C4-2B (cell line): ENCODE measurements around the gene AHCYL2.
"Not testable (repeated sequence)": the region's sequence is repeated elsewhere in the genome, so short reads cannot be mapped to it uniquely, and the experiment has no call there.

ENCODE experiments used
- H3K27ac ChIP-seq: fragments of 450-650 bp; 2 replicates; pipeline ENCODE4 v1.5.1; 2017
- ZFX ChIP-seq: fragments of 450-650 bp; IDR thresholded peaks from 2 replicates; pipeline ENCODE4 v1.6.1; 2017
- TF ChIP-seq, protein P1 (sequence below): fragments of 450-650 bp; conservative IDR thresholded peaks from 2 replicates; pipeline ENCODE4 v1.5.1; 2017; ENCODE audit warnings: mild to moderate bottlenecking

The AHCYL2 gene

GRCh38 chr7:129367349-129367699 lies 142.5 kb downstream of the AHCYL2 start:
- TF ChIP-seq, protein P1, sequence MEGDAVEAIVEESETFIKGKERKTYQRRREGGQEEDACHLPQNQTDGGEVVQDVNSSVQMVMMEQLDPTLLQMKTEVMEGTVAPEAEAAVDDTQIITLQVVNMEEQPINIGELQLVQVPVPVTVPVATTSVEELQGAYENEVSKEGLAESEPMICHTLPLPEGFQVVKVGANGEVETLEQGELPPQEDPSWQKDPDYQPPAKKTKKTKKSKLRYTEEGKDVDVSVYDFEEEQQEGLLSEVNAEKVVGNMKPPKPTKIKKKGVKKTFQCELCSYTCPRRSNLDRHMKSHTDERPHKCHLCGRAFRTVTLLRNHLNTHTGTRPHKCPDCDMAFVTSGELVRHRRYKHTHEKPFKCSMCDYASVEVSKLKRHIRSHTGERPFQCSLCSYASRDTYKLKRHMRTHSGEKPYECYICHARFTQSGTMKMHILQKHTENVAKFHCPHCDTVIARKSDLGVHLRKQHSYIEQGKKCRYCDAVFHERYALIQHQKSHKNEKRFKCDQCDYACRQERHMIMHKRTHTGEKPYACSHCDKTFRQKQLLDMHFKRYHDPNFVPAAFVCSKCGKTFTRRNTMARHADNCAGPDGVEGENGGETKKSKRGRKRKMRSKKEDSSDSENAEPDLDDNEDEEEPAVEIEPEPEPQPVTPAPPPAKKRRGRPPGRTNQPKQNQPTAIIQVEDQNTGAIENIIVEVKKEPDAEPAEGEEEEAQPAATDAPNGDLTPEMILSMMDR, result no peak
- TF ChIP-seq ZFX, result no peak
- no peak overlapping the region for H3K27ac ChIP-seq

DNA sequence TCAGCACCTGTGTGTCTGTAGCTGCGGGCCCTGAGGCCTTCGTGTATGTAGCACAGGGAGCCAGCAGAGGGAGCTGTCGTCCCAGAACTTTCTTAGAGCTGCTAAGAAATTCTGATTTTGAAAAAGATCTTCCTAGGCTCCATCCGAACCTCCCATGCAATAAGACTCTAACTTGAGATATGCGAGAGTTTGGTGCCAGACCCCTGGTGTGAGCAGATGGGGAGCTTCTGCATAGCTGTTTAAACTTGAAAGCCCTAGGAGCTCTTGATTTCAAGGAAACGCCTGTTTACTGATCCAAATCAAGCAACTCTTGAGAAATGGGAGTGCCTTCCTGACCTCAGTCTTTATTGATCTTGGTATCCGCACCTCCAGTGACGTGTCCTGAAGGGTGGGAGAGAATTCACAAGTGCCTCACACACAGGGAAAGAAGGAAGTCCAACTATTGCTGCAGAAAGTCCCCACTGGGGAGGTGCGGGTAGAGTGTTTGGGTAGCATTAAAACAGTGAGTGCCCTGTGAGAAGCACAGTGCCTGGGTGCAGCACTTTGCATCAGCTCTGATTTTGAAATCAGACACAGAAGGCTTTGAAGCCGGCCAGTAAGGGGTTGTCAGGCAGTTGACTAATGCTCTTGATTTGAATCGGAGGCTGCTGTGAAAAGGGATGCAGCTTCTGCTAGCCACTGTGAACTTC lies 143.0 kb downstream of the AHCYL2 start:
- no peak overlapping the region for H3K27ac ChIP-seq
- TF ChIP-seq ZFX, result no peak
- TF ChIP-seq, protein P1, result peak; percentile 99

DNA sequence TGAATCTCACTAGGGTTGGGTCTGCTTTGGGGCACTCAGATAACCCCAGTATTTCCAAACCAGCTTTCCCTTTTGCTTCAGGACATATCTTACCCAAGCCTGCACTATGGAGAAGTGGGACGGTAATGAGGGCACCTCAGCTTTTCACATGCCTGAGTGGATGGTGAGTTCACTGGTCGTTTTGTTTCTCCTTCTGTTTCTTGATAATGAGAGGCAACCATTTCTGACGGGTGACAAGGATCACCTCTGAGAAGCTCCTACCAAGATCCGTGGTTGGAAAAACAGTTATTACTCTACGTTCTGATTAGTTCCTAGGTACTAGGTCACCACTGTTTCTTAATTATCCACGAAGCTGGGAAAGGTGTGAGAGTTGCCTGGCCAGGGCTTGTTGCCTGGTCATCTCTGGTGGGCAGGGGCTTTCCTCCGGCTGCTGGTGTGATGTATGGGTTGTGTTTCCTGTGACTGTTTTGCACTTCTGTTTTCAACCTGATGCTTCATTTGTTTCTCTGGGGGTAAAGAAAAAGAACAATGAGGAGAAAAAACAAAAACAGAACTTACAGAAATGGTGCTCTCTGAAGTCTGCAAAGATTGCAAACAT lies 143.7 kb downstream of the AHCYL2 start:
- TF ChIP-seq, protein P1, result no peak
- TF ChIP-seq ZFX, result no peak
- no peak overlapping the region for H3K27ac ChIP-seq

DNA sequence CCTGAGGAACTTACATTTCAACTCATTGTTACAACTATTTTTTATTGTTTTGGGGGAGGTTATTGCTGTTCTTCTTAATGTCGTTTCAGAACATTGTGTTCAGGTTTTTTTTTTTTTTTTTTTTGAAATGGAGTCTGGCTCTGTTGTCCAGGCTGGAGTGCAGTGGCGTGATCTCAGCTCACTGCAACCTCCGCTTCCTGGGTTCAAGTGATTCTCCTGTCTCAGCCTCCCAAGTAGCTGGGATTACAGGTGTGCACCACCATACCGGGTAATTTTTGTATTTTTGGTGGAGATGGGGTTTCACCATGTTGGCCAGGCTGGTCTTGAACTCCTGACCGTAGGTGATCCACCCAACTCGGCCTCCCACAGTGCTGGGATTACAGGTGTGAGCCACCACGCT lies 144.6 kb downstream of the AHCYL2 start:
- not testable (repeated sequence) for H3K27ac ChIP-seq

DNA sequence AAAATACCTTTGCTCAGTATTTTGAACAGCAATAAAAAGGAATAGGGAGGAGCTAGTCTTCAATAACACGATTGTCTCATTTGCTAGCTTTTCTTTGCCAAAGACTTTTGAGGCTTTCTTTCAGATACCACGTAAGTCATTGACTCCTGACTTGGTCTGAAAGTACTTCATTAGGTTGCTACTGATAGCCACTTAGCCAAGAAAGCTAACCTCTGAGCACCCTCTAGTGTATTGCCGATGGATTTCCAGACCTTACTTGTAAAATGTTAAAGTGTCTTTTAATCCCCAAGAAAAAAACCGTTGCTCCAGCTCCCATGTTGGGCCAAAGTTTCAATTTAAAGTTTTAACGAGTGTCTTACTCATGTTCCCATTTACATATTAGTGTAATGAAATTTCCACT lies 146.0 kb downstream of the AHCYL2 start:
- H3K27ac ChIP-seq, result no peak overlapping the region
- TF ChIP-seq, protein P1, result no peak
- no peak for TF ChIP-seq ZFX

DNA sequence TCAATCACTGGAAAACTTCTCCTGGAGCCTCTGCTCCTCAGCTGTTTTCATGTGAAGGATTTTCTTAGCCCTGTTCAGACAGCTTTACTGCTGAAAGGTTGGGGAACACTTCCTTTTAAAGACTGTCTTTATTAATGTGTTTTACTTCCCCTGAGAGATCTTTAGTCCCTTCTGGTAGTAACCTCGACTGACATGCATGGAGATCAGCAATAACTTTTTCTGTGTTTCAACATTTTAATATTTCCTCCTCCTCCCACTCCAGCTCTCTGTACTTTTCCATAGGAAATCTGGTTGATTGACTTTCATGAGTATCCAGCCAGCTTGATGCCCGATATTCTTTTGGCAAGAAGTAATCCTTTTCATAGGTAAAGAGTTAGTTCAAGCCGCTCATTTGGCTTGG lies 146.7 kb downstream of the AHCYL2 start:
- H3K27ac ChIP-seq, result no peak overlapping the region
- TF ChIP-seq, protein P1, result no peak

GRCh38 chr7:129373651-129374428 lies 149.0 kb downstream of the AHCYL2 start:
- H3K27ac ChIP-seq, result no peak overlapping the region
- TF ChIP-seq, protein P1, result no peak
- no peak for TF ChIP-seq ZFX
